KMS-11 (cell line): Measurements from ENCODE around the gene OPN3.

ENCODE experiments used
- H2AFZ ChIP-seq: fragments of 200-600 bp; sonication (generic); 2 replicates; pipeline ENCODE4 v1.6.1; 2016; ENCODE audit warnings: antibody characterized with exemption, mixed run types, low read depth
- H3K27ac ChIP-seq: fragments of 200-600 bp; sonication (generic); 2 replicates; pipeline ENCODE4 v1.6.1; 2016; ENCODE audit warnings: mild to moderate bottlenecking, mixed run types
- H3K27me3 ChIP-seq: fragments of 200-600 bp; sonication (generic); 2 replicates; pipeline ENCODE4 v1.6.1; 2017; ENCODE audit warnings: mild to moderate bottlenecking, low read depth, mixed run types, moderate library complexity; ENCODE audit not compliant: insufficient read depth
- H3K36me3 ChIP-seq: fragments of 200-600 bp; sonication (generic); 2 replicates; pipeline ENCODE4 v1.6.1; 2017; ENCODE audit warnings: mild to moderate bottlenecking, mixed run types; ENCODE audit not compliant: insufficient read depth
- H3K4me1 ChIP-seq: fragments of 200-600 bp; sonication (generic); 2 replicates; pipeline ENCODE4 v1.6.1; 2016; ENCODE audit warnings: mild to moderate bottlenecking, low read depth, mixed run types; ENCODE audit not compliant: poor library complexity, severe bottlenecking
- H3K4me2 ChIP-seq: fragments of 200-600 bp; sonication (generic); 2 replicates; pipeline ENCODE4 v1.7.0; 2016; ENCODE audit warnings: mild to moderate bottlenecking, mixed run types
- H3K4me3 ChIP-seq: fragments of 200-600 bp; sonication (generic); IDR thresholded peaks from 2 replicates; pipeline ENCODE4 v1.6.1; 2017; ENCODE audit warnings: low read depth, low read length, mixed read lengths; ENCODE audit not compliant: insufficient read depth
- H3K79me2 ChIP-seq: fragments of 200-600 bp; sonication (generic); 2 replicates; pipeline ENCODE4 v1.6.1; 2016; ENCODE audit warnings: low read depth, mixed run types; ENCODE audit not compliant: insufficient read depth
- H3K9ac ChIP-seq: fragments of 200-600 bp; sonication (generic); 2 replicates; pipeline ENCODE4 v1.6.1; 2016; ENCODE audit warnings: mild to moderate bottlenecking, mixed run types
- H4K20me1 ChIP-seq: fragments of 200-600 bp; sonication (generic); 2 replicates; pipeline ENCODE4 v1.6.1; 2016; ENCODE audit warnings: mild to moderate bottlenecking, mixed run types; ENCODE audit not compliant: insufficient read depth
- TF ChIP-seq, protein P1 (sequence below): fragments of 200-600 bp; sonication (generic); conservative IDR thresholded peaks from 2 replicates; pipeline ENCODE4 v1.6.1; 2017; ENCODE audit warnings: low read depth, mild to moderate bottlenecking, antibody characterized with exemption, low read length, moderate library complexity, mixed read lengths

The OPN3 gene

DNA sequence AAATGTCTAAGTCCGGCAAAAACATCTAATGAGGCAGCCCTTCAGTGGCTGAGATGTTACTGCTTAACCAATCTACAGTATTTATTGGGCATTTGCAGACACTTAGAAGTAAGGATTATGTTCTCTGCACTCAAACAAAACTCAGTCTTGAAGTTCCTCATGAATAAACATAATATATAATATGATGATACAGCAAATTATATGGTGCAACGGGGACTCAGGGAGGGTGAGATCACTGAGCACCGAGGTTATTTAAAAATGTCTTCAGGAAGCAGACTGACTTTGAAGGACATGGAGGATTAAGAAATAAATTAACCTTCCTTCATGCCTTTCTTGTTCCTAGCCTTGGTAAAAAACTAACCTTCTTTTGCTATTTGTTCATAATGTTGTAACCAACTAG, 39.8 kb upstream of the OPN3 start:
- Histone ChIP-seq H2AFZ (no peak overlapping the region), H3K4me2 (no peak overlapping the region), H3K27ac (no peak overlapping the region), H4K20me1 (no peaks in the 10 kb centered on the region), H3K27me3 (no peaks in the 10 kb centered on the region), H3K79me2 (no peaks in the 10 kb centered on the region), H3K36me3 (no peaks in the 10 kb centered on the region), H3K4me1 (peaks cover 28% of the 10 kb centered on the region), H3K9ac (no peak overlapping the region), H3K4me3 (no peak overlapping the region)
- TF ChIP-seq, protein P1, sequence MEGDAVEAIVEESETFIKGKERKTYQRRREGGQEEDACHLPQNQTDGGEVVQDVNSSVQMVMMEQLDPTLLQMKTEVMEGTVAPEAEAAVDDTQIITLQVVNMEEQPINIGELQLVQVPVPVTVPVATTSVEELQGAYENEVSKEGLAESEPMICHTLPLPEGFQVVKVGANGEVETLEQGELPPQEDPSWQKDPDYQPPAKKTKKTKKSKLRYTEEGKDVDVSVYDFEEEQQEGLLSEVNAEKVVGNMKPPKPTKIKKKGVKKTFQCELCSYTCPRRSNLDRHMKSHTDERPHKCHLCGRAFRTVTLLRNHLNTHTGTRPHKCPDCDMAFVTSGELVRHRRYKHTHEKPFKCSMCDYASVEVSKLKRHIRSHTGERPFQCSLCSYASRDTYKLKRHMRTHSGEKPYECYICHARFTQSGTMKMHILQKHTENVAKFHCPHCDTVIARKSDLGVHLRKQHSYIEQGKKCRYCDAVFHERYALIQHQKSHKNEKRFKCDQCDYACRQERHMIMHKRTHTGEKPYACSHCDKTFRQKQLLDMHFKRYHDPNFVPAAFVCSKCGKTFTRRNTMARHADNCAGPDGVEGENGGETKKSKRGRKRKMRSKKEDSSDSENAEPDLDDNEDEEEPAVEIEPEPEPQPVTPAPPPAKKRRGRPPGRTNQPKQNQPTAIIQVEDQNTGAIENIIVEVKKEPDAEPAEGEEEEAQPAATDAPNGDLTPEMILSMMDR, result no peak

DNA sequence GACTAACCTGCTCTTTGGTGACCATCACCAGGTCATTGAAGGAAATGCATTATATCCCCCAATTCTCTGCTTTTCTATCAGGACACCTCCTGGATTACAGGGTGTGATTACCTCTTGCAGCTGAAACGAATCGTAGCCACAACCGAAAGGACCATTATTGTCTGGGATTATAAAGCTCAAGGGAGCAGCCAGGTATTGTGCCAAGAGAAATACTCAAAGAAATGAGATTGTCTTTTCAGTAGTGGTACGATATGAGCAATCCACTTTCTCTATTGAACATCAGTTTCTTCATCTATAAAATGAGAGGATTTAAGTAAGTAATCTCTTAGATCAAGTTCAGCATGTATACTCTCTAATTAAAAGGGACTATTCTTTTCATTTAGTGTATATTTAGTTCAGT, 39.2 kb upstream of the OPN3 start:
- Histone ChIP-seq H3K9ac (no peak overlapping the region), H4K20me1 (no peaks in the 10 kb centered on the region), H3K79me2 (no peaks in the 10 kb centered on the region), H3K4me3 (no peak overlapping the region), H3K27ac (no peak overlapping the region), H3K27me3 (no peaks in the 10 kb centered on the region), H2AFZ (no peak overlapping the region), H3K4me1 (peaks cover 28% of the 10 kb centered on the region), H3K4me2 (no peak overlapping the region), H3K36me3 (no peaks in the 10 kb centered on the region)
- TF ChIP-seq, protein P1, result no peak

DNA sequence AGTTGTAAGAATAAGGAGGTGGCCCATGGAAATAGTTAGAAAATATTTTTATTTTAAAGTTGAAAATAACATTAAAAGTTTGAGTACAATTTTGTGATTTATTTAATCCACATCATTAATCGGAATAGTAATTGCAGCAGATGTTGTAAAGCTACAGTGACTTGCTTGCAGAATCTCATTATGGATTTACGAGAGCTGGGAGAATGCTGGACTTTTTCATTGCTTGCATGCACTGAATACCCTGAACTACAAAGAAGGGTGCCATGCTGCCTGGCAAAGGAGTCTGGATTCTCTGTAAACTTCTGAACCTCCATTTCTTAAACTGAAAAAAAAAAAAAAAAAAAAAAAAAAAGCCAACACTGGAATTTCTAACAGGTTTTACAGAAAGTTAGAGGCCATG, 38.4 kb upstream of the OPN3 start:
- Histone ChIP-seq H3K27me3 (no peaks in the 10 kb centered on the region), H4K20me1 (no peaks in the 10 kb centered on the region), H2AFZ (no peak overlapping the region), H3K4me2 (no peak overlapping the region; the same call in 1 of the 2 replicates), H3K4me3 (no peak overlapping the region), H3K79me2 (no peaks in the 10 kb centered on the region), H3K27ac (no peak overlapping the region; the same call in 1 of the 2 replicates), H3K9ac (no peak overlapping the region), H3K36me3 (no peaks in the 10 kb centered on the region), H3K4me1 (peaks cover 28% of the 10 kb centered on the region)
- TF ChIP-seq, protein P1, result no peak

DNA sequence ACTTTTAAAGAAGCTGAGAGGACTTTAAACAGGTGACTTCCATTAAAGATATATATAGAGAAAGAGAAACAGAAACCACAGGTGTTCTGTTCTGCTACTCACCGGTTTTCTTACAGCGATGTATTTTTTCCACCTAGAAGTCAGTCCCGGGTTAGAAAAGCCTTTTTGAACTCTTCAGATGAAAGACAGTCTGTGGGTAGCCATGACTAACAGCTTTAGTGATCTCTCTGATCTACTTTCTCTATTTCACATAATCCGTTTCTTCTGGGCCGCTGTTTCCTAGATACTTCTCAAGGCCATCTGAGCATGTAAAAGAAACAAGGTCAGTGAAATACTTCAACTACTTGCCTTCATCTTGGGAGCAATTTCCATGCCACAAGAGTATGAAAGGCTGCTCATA, 37.0 kb upstream of the OPN3 start:
- H4K20me1 ChIP-seq, result no peaks in the 10 kb centered on the region
- H3K36me3 ChIP-seq, result no peaks in the 10 kb centered on the region
- no peak overlapping the region for H3K4me3 ChIP-seq
- peak overlapping the region; percentile 28 for H2AFZ ChIP-seq
- H3K9ac ChIP-seq, result peak overlapping the region; percentile 3; the same call in 1 of the 2 replicates
- peaks cover 28% of the 10 kb centered on the region for H3K4me1 ChIP-seq
- TF ChIP-seq, protein P1, result no peak
- no peaks in the 10 kb centered on the region for H3K27me3 ChIP-seq
- H3K79me2 ChIP-seq, result no peaks in the 10 kb centered on the region
- peak overlapping the region; percentile 59 for H3K4me2 ChIP-seq
- H3K27ac ChIP-seq, result peak overlapping the region; percentile 59
